ENCODE measurements around the gene TREH.

DNA sequence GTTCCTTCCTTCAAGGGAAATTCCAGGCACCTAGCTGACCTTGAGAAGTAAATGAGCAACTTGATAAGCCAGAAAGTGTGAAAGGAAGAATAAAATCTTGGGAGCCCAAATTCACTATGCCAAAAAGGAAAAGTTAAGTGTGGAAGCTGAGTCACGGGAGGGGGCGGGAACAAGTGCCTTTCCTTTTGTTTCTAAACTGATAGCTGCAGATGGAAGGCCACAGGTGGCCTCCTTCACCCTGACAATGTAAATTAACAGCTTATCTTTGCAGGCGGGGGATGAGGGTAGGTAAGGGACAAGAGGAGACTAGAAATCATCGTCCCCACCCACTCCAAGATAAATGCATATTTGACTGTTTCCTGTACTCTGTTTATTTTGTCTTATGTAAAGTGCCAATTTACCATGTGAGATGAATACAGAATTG lies 36.4 kb upstream of the TREH start:
- TF ChIP-seq, protein P1, sequence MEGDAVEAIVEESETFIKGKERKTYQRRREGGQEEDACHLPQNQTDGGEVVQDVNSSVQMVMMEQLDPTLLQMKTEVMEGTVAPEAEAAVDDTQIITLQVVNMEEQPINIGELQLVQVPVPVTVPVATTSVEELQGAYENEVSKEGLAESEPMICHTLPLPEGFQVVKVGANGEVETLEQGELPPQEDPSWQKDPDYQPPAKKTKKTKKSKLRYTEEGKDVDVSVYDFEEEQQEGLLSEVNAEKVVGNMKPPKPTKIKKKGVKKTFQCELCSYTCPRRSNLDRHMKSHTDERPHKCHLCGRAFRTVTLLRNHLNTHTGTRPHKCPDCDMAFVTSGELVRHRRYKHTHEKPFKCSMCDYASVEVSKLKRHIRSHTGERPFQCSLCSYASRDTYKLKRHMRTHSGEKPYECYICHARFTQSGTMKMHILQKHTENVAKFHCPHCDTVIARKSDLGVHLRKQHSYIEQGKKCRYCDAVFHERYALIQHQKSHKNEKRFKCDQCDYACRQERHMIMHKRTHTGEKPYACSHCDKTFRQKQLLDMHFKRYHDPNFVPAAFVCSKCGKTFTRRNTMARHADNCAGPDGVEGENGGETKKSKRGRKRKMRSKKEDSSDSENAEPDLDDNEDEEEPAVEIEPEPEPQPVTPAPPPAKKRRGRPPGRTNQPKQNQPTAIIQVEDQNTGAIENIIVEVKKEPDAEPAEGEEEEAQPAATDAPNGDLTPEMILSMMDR (conservative IDR thresholded peaks at IDR 0.05), result no peak
- no peak for TF ChIP-seq ZFX (IDR thresholded peaks at IDR 0.05)

Measured in C4-2B (cell line).